ENCODE data around the gene PCK1. TPM values are rescaled to one million over a fixed set of nuclear protein-coding genes. Genes with fewer than 3 reads are reported as not detected.

PCK1 gene
- total RNA-seq, 1 donor from 2014 or later = not detected

DNA sequence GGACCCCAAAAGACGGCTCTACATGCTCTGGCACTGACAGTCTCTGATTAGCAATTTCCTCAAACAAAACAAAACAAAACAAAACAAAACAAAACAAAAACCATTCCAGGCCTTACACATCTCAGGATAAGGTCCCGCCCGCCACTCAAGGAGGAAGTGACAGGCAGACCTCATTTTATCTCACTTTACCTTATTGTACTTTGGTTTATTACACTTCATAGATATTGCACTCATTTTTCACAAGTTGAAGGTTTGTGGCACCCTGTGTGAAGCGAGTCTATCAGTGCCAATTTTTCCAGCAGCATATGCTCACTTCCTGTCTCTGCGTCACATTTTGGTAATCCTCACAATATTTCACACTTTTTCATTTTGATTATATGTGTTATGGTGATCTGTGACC lies 44.1 kb downstream of the PCK1 start:
- ChIA-PET POLR2A (interaction anchor here (1.2 kb wide), 1 partner anchor 25 kb away, joined by 3 read pairs; no protein-coding TSS in a partner anchor), CTCF (no interaction called here)
- no peak for DNase-seq
- Mint-ChIP-seq H3K36me3 (ENCODE audit: low read depth) (peaks cover 46% of the 10 kb centered on the region), H3K27ac (no peak overlapping the region), H3K4me3 (no peak overlapping the region), H3K27me3 (peaks cover 9% of the 10 kb centered on the region), H3K4me1 (peaks cover 18% of the 10 kb centered on the region), H3K9me3 (no peaks in the 10 kb centered on the region)
- no peak for ATAC-seq (ENCODE audit: low read depth)
- TF ChIP-seq CTCF (IDR thresholded peaks at IDR 0.05) = no peak
- intact Hi-C loops (cut with micrococcal nuclease) = no loop called here

GRCh38 chr20:57605878-57606277 lies 45.0 kb downstream of the PCK1 start:
- no peak for TF ChIP-seq CTCF (IDR thresholded peaks at IDR 0.05)
- ATAC-seq (ENCODE audit: low read depth) (no peak), DNase-seq (no peak)
- ChIA-PET POLR2A (interaction anchor here (1.2 to 1.3 kb wide), 2 partner anchors 13 to 24 kb away, joined by 3 to 7 read pairs; no protein-coding TSS in a partner anchor), CTCF (interaction anchor here (0.6 to 1.6 kb wide), 3 partner anchors 10 to 574 kb away, joined by 3 to 4 read pairs (median 3); no protein-coding TSS in a partner anchor)
- peak overlapping the region; percentile 54 for H3K27ac Mint-ChIP-seq
- peaks cover 53% of the 10 kb centered on the region for H3K36me3 Mint-ChIP-seq (ENCODE audit: low read depth)
- peaks cover 20% of the 10 kb centered on the region for H3K4me1 Mint-ChIP-seq
- H3K4me3 Mint-ChIP-seq = no peak overlapping the region
- peaks cover 3% of the 10 kb centered on the region for H3K27me3 Mint-ChIP-seq
- intact Hi-C loops (cut with micrococcal nuclease) = no loop called here
- H3K9me3 Mint-ChIP-seq = no peaks in the 10 kb centered on the region

DNA sequence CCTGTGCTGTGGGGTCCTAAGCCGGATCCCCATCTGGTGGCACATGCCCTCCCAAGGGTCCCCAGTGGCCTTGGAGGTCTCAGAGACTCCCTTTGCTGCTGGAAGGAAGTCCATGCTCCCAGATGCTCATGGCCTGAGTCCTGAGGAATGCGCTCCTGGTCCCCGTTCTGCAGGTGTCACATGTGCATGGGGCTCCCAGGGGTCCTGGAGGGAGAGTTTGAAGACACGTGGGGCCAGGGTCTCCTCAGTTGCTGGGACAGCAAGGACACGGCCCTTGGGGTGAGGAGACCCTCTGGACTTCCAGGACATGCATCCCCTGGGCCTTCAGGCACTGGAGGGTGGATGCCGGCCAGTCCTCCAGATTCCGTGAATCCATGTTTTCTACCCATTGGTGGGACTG lies 47.6 kb downstream of the PCK1 start:
- intact Hi-C loops (cut with micrococcal nuclease) = no loop called here
- peaks cover 69% of the 10 kb centered on the region for H3K36me3 Mint-ChIP-seq (ENCODE audit: low read depth)
- ChIA-PET CTCF (no interaction called here), POLR2A (no interaction called here)
- no peak overlapping the region for H3K4me3 Mint-ChIP-seq
- H3K4me1 Mint-ChIP-seq = peaks cover 18% of the 10 kb centered on the region
- no peak for TF ChIP-seq CTCF (IDR thresholded peaks at IDR 0.05)
- H3K27ac Mint-ChIP-seq = no peak overlapping the region
- no peak for ATAC-seq (ENCODE audit: low read depth)
- H3K27me3 Mint-ChIP-seq = no peaks in the 10 kb centered on the region
- DNase-seq = no peak
- no peaks in the 10 kb centered on the region for H3K9me3 Mint-ChIP-seq

DNA sequence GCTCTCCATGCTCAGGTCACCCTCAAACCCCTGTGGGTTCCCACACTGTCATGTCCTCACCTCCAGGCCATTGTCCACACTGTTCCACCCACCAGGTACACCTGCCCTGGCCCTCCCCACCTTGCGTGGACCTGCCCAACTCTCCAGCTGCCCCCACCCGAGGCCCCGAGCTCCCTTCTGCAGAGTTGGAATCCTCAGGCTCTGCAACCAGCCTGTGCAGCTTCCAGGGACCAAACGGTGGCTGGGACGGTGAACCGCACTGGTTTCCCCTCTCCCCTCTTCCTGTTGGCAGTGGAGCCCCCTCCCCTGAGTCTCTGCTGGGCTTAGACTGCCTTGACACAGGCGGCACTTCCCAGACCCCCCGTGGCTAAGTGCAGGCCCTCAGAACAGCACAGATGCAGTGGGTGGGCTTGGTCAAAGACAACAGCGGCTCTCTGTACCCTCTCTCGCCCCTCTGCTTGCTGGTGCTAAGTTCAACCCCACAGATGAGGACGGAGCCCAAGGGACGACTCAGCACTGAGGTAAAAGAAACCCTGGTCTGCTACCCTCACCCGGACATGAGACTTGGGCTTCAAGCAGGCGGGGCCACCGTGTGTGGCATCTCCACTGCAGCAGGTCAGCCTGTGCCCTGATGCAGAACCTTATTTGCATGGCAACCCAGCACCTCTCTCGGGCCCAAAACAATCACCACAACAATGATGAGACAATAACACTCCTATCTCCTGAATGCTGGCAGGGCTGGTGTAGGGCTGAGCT lies 48.4 kb downstream of the PCK1 start:
- no peak overlapping the region for H3K27ac Mint-ChIP-seq
- ATAC-seq (ENCODE audit: low read depth) = peak; percentile 62
- no peak overlapping the region for H3K4me3 Mint-ChIP-seq
- peaks cover 70% of the 10 kb centered on the region for H3K36me3 Mint-ChIP-seq (ENCODE audit: low read depth)
- POLR2A ChIA-PET = interaction anchor here (1.1 to 1.4 kb wide), 2 partner anchors 10 to 19 kb away, joined by 3 to 7 read pairs; no protein-coding TSS in a partner anchor
- H3K9me3 Mint-ChIP-seq = no peaks in the 10 kb centered on the region
- peaks cover 18% of the 10 kb centered on the region for H3K4me1 Mint-ChIP-seq
- no peak for TF ChIP-seq CTCF (IDR thresholded peaks at IDR 0.05)
- DNase-seq = no peak
- no peaks in the 10 kb centered on the region for H3K27me3 Mint-ChIP-seq
- CTCF ChIA-PET = interaction anchor here (1.0 to 1.1 kb wide), 2 partner anchors 45 to 600 kb away, joined by 4 to 6 read pairs; no protein-coding TSS in a partner anchor
- intact Hi-C loops (cut with micrococcal nuclease) = no loop called here

- no peak for ATAC-seq (ENCODE audit: low read depth)
- Mint-ChIP-seq H3K9me3 (no peaks in the 10 kb centered on the region), H3K27me3 (no peaks in the 10 kb centered on the region), H3K36me3 (ENCODE audit: low read depth) (peaks cover 70% of the 10 kb centered on the region), H3K27ac (no peak overlapping the region), H3K4me3 (no peak overlapping the region), H3K4me1 (peaks cover 18% of the 10 kb centered on the region)
- CTCF ChIA-PET = interaction anchor here (1.0 to 1.1 kb wide), 2 partner anchors 44 to 599 kb away, joined by 4 to 6 read pairs; no protein-coding TSS in a partner anchor
- POLR2A ChIA-PET = interaction anchor here (1.1 to 1.4 kb wide), 2 partner anchors 9 to 18 kb away, joined by 3 to 7 read pairs; no protein-coding TSS in a partner anchor
- TF ChIP-seq CTCF (IDR thresholded peaks at IDR 0.05) = no peak
- DNase-seq = no peak
- intact Hi-C loops (cut with micrococcal nuclease) = loop anchor here (10.0 kb wide), 1 partner anchor 1395 kb away; the partner anchor contains the start of gene CTSZ
These were observed 48.9 kb downstream of the PCK1 start for GRCh38 chr20:57609842-57610167.

Data from activated B cell treated with CpG ODN at 0.5 μM for 24 hours (primary cell).